Brain microvascular endothelial cell (primary cell): Measurements from ENCODE around the gene MDN1.

Source experiments
- DNase-seq: peaks from one replicate; pipeline ENCODE4 v3.0.0-alpha.2; 2020
- H3K27ac ChIP-seq: fragments of 250-450 bp; sonication (Bioruptor Pico); 2 replicates; pipeline ENCODE4 v1.5.1; 2020; ENCODE audit warnings: mild to moderate bottlenecking, moderate library complexity
- H3K27me3 ChIP-seq: fragments of 250-450 bp; sonication (Bioruptor Pico); replicated peaks from 2 replicates; pipeline ENCODE4 v1.5.1; 2020; ENCODE audit warnings: mild to moderate bottlenecking
- H3K36me3 ChIP-seq: fragments of 250-450 bp; sonication (Bioruptor Pico); replicated peaks from 2 replicates; pipeline ENCODE4 v1.5.1; 2020; ENCODE audit warnings: mild to moderate bottlenecking
- H3K4me3 ChIP-seq: 2 replicates; pipeline ENCODE4 v1.5.1; 2011; ENCODE audit warnings: low read depth, mild to moderate bottlenecking, control low read depth, low read length, moderate library complexity
- in situ Hi-C: cut with HindIII; loops from 2 replicates; pipeline ENCODE4 v1.10.0; 2017; ENCODE audit warnings: low sequenced_read_pairs, low pct_ligation_motif_present
- TF ChIP-seq, protein P1 (sequence below): IDR thresholded peaks from 2 replicates; pipeline ENCODE4 v1.5.1; 2011; ENCODE audit warnings: low read depth, mild to moderate bottlenecking, moderate library complexity, low read length, control low read depth, inconsistent platforms; ENCODE audit errors: missing control alignments

The MDN1 gene

DNA sequence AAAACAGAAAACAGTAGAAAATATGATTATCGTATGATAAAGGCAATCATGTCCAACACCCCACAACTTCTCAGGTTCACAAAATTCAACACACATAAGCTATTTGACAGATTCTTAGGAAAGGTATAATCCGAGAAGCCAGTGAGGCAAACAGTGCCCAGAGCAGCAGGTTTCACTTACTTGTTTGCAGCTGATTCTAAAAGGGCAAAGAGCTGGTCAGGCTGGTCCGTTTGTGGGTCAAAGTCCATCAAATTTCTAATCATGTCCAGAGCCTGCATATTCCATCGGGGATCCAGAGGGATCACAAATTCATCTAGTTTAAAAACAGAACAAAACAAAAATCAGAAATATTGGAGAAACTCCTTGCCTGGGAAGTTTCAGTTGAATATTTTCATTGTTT, 111.3 kb downstream of the MDN1 start:
- in situ Hi-C loops, result no loop called here
- Histone ChIP-seq H3K27ac (no peak overlapping the region), H3K27me3 (no peaks in the 10 kb centered on the region), H3K4me3 (no peak overlapping the region), H3K36me3 (peaks cover 14% of the 10 kb centered on the region)
- TF ChIP-seq, protein P1, sequence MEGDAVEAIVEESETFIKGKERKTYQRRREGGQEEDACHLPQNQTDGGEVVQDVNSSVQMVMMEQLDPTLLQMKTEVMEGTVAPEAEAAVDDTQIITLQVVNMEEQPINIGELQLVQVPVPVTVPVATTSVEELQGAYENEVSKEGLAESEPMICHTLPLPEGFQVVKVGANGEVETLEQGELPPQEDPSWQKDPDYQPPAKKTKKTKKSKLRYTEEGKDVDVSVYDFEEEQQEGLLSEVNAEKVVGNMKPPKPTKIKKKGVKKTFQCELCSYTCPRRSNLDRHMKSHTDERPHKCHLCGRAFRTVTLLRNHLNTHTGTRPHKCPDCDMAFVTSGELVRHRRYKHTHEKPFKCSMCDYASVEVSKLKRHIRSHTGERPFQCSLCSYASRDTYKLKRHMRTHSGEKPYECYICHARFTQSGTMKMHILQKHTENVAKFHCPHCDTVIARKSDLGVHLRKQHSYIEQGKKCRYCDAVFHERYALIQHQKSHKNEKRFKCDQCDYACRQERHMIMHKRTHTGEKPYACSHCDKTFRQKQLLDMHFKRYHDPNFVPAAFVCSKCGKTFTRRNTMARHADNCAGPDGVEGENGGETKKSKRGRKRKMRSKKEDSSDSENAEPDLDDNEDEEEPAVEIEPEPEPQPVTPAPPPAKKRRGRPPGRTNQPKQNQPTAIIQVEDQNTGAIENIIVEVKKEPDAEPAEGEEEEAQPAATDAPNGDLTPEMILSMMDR, result no peak
- no peak for DNase-seq

DNA sequence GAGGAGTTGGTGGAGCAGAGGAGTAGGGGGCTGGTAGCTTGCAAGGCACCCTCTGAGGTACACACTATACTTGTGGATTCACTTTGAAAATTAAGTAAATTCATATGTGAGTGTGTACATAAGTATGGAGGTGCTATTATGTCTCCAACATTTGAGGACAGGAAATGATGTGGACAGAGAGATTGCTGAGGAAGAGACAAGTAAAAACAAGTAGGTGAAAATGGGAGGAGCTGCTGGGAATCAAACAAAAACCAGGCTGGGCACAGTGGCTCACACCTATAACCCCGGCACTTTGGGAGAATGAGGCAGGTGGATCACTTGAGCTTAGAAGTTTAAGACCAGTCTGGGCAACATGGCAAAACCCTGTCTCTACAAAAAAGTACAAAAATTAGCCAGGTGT, 111.8 kb downstream of the MDN1 start:
- DNase-seq, result no peak
- TF ChIP-seq, protein P1, result no peak
- in situ Hi-C loops, result no loop called here
- Histone ChIP-seq H3K27ac (no peak overlapping the region), H3K36me3 (peaks cover 10% of the 10 kb centered on the region), H3K4me3 (no peak overlapping the region), H3K27me3 (no peaks in the 10 kb centered on the region)

DNA sequence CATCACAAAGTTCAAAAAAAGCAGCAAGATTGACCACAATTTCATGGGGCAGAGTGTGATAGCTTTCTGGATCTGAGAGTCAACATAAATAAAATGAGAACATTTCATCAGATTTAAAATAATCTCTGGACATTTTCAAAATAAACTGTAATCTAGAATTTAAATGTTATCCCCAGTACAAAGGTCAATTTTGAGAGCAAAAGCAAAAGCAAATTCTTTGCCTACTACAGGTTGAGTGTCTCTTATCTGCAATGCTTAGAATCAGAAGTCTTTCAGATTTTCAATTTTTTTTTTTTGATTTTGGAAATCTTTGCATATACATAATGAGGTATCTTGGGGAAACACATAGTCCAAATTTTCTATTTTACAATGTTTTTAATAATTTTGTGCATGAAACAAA, 113.5 kb downstream of the MDN1 start:
- TF ChIP-seq, protein P1, result no peak
- no peak for DNase-seq
- in situ Hi-C loops, result no loop called here
- H3K4me3 ChIP-seq, result no peak overlapping the region
- H3K27me3 ChIP-seq, result no peaks in the 10 kb centered on the region
- H3K27ac ChIP-seq, result no peak overlapping the region
- H3K36me3 ChIP-seq, result peaks cover 10% of the 10 kb centered on the region

DNA sequence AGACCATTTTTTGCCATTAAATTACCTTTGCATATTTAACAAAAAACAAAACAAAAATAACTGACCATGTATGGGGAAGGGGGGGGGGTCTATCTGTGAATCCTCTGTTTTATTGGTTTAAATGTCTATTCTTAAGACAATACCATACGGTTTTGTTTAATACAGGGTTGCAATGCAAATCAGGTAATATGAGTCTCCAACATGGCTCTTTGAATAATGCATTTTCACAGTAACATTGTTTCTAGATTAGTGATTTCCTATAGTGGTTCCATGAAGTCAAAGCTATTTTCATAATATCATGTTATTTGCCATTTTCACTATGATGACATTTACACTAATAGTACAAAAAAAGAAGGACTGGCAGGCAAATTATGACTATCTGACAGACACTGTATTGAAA, 116.3 kb downstream of the MDN1 start:
- DNase-seq, result no peak
- Histone ChIP-seq H3K36me3 (peaks cover 11% of the 10 kb centered on the region), H3K4me3 (no peak overlapping the region), H3K27me3 (no peaks in the 10 kb centered on the region), H3K27ac (no peak overlapping the region)
- in situ Hi-C loops, result no loop called here
- TF ChIP-seq, protein P1, result no peak

DNA sequence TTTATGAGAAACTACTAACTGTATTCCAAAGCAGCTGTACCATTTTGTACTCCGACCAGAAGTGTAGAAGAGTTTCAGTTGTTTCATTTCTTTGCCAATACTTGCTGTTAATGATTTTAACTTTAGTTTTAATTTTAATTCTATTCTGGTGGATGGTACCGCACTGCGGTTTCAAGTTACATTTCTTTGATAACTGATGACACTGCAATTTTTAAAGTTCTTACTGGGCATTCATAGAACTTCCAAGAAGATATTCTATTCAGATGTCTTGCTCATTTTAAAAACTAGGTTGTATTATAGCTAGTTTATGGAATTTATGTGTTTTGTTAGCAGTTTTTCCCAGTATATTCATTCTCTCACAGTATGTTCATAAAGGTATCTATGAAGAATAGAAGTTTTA, 117.2 kb downstream of the MDN1 start:
- TF ChIP-seq, protein P1, result no peak
- H3K27me3 ChIP-seq, result no peaks in the 10 kb centered on the region
- no peak overlapping the region for H3K4me3 ChIP-seq
- peaks cover 7% of the 10 kb centered on the region for H3K36me3 ChIP-seq
- H3K27ac ChIP-seq, result no peak overlapping the region
- no peak for DNase-seq
- in situ Hi-C loops, result no loop called here

DNA sequence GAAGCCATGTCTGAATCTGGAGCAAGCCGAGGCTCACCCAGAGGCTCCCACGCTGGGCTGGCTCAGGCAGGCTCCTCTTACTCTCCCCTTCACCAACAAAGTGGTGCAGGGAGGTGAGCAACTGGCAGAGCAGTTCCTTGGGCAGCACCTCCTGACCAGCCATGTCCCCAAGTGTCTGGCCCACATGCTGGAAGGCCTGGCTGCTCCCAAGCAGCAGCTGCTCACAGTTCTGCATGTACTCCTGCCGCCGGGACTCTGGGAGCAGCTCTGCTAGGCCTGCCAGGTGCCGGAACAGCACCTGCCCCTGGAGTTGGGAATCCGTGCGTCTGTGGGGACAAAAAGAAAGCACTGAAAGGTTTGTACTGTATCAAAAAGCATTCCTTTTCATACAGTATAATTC, 123.9 kb downstream of the MDN1 start:
- TF ChIP-seq, protein P1, result no peak
- H3K27me3 ChIP-seq, result no peaks in the 10 kb centered on the region
- H3K27ac ChIP-seq, result no peak overlapping the region
- in situ Hi-C loops, result no loop called here
- peaks cover 36% of the 10 kb centered on the region for H3K36me3 ChIP-seq
- DNase-seq, result no peak
- H3K4me3 ChIP-seq, result no peak overlapping the region
